Lower lobe of right lung (tissue), 2 donors: ENCODE data around the gene ZP4. TPM values are rescaled to one million over a fixed set of nuclear protein-coding genes. Genes with fewer than 3 reads are reported as not detected.

Experiments
- ATAC-seq, 2 donors: fragments of 200-7000 bp; cut with Tn5 transposase; one replicate each; pipeline ENCODE4 v1.9.1; 2020 to 2022; ENCODE audit warnings: mild to moderate bottlenecking in 2 of 2, moderate library complexity in 2 of 2
- DNase-seq: peaks from one replicate; pipeline ENCODE4 v3.0.0-alpha.2; 2020
- H3K27ac ChIP-seq: fragments of 200-600 bp; one replicate; pipeline ENCODE4 v1.8.0; 2022
- H3K27me3 ChIP-seq: fragments of 200-600 bp; one replicate; pipeline ENCODE4 v1.8.0; 2022; ENCODE audit warnings: low read depth
- H3K36me3 ChIP-seq: fragments of 200-600 bp; one replicate; pipeline ENCODE4 v1.8.0; 2022; ENCODE audit warnings: mild to moderate bottlenecking
- H3K4me1 ChIP-seq: fragments of 200-600 bp; one replicate; pipeline ENCODE4 v1.8.0; 2022
- H3K4me3 ChIP-seq: fragments of 200-600 bp; one replicate; pipeline ENCODE4 v1.8.0; 2022; ENCODE audit warnings: mild to moderate bottlenecking
- H3K9me3 ChIP-seq: fragments of 200-600 bp; one replicate; pipeline ENCODE4 v1.8.0; 2022
- CTCF ChIP-seq: fragments of 200-600 bp; IDR thresholded peaks from one replicate; pipeline ENCODE4 v1.8.0; 2022; ENCODE audit warnings: antibody characterized with exemption, mild to moderate bottlenecking
- intact Hi-C: fragments of 100-400 bp; cut with DNase I; formaldehyde crosslinking; loops from one replicate; pipeline ENCODE4 v1.11.0; 2022
- total RNA-seq: library from RNA; stranded (reverse); fragmentation: NEBNext Ultra II Directional; extraction: Animal tissue kit (Norgen Biotek cat#: 25700); gene quantifications from one replicate; pipeline ENCODE4 v1.2.1, GENCODE V29; 2021
- donor health status: DM: no; HTN: yes; CAD: no; lungs with severe emphysema.

Gene ZP4
- total RNA-seq, 1 donor from 2014 or later, result not detected

- no peaks in the 10 kb centered on the region for H3K36me3 ChIP-seq
- DNase-seq (no peak), ATAC-seq (no peak)
- H3K27ac ChIP-seq, result no peak overlapping the region
- no peaks in the 10 kb centered on the region for H3K4me1 ChIP-seq
- no peaks in the 10 kb centered on the region for H3K9me3 ChIP-seq
- H3K4me3 ChIP-seq, result no peak overlapping the region
- intact Hi-C loops, result no loop called here
- TF ChIP-seq CTCF, result no peak
- no peaks in the 10 kb centered on the region for H3K27me3 ChIP-seq
Measured at GRCh38 chr1:237902960-237903743, 12.4 kb upstream of the ZP4 start.

- Histone ChIP-seq H3K27me3 (no peaks in the 10 kb centered on the region), H3K27ac (no peak overlapping the region), H3K36me3 (no peaks in the 10 kb centered on the region), H3K4me3 (no peak overlapping the region), H3K9me3 (no peaks in the 10 kb centered on the region), H3K4me1 (no peaks in the 10 kb centered on the region)
- ATAC-seq, result no peak
- no peak for TF ChIP-seq CTCF
- no peak for DNase-seq
- intact Hi-C loops, result no loop called here
Measured at GRCh38 chr1:237901299-237901934, 10.7 kb upstream of the ZP4 start.

DNA sequence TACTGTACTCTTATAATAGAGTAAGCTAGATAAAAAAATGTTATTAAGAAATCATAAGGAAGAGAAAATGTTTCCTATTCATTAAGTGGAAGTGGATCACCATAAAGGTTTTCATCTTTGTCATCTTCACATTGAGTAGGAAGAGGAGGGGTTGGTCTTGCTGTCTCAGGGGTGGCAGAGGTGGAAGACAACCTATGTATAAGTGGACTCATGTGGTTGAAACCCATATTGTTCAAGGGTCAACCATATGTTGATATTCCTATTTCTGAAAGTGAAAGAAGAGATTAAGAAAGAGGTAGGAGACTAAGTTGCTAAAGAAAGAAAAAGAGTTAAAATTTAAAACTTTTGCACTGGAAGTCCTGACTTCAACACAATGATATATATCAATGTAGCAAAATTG lies 4.9 kb upstream of the ZP4 start:
- no peak for DNase-seq
- Histone ChIP-seq H3K9me3 (no peaks in the 10 kb centered on the region), H3K4me3 (no peak overlapping the region), H3K27ac (no peak overlapping the region), H3K36me3 (no peaks in the 10 kb centered on the region), H3K4me1 (no peaks in the 10 kb centered on the region), H3K27me3 (no peaks in the 10 kb centered on the region)
- intact Hi-C loops, result no loop called here
- TF ChIP-seq CTCF, result no peak
- ATAC-seq, result no peak

- intact Hi-C loops, result no loop called here
- Histone ChIP-seq H3K4me1 (no peaks in the 10 kb centered on the region), H3K27ac (no peak overlapping the region), H3K36me3 (no peaks in the 10 kb centered on the region), H3K9me3 (no peaks in the 10 kb centered on the region), H3K27me3 (no peaks in the 10 kb centered on the region), H3K4me3 (no peak overlapping the region)
- DNase-seq (no peak), ATAC-seq (no peak)
- no peak for TF ChIP-seq CTCF
Measured at GRCh38 chr1:237894131-237894530, 3.4 kb upstream of the ZP4 start.

DNA sequence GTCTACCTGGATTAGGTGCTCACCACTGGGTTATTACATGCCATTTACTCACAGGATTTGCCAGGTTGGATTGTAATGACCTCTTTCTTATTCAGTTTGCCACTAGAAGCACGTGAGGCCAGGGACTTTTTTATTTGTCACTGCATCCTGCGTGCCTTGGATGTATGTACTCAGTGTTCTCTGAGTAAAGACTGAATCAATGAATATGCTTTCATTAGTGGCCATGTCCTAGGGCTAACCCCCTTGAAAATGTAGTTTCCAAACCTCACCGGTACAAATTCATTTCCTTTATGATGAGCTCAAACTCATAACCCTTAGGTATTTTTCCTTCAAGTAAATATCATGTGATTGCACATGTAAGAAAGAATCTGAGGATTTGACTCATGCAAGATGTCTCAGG lies 1.3 kb upstream of the ZP4 start:
- DNase-seq (no peak), ATAC-seq (no peak)
- Histone ChIP-seq H3K27me3 (no peaks in the 10 kb centered on the region), H3K9me3 (no peaks in the 10 kb centered on the region), H3K36me3 (no peaks in the 10 kb centered on the region), H3K4me3 (no peak overlapping the region), H3K4me1 (no peaks in the 10 kb centered on the region), H3K27ac (no peak overlapping the region)
- TF ChIP-seq CTCF, result no peak
- intact Hi-C loops, result no loop called here
